Rectal smooth muscle tissue (tissue), 1 donor: Measurements from ENCODE around the gene AMD1.
"Not testable (repeated sequence)": the region's sequence is repeated elsewhere in the genome, so short reads cannot be mapped to it uniquely, and the experiment has no call there.

ENCODE experiments used
- H3K27ac ChIP-seq: one replicate; pipeline ENCODE4 v1.7.0; 2013; ENCODE audit warnings: low read depth, low read length, inconsistent platforms
- H3K27me3 ChIP-seq: one replicate; pipeline ENCODE4 v1.7.0; 2013; ENCODE audit warnings: low read length; ENCODE audit not compliant: control insufficient read depth, insufficient read depth
- H3K36me3 ChIP-seq: one replicate; pipeline ENCODE4 v1.7.0; 2013; ENCODE audit warnings: low read length; ENCODE audit not compliant: control insufficient read depth, insufficient read depth
- H3K4me1 ChIP-seq: one replicate; pipeline ENCODE4 v1.7.0; 2013; ENCODE audit warnings: low read length; ENCODE audit not compliant: control insufficient read depth, insufficient read depth
- H3K4me3 ChIP-seq: one replicate; pipeline ENCODE4 v1.7.0; 2013; ENCODE audit warnings: low read length
- H3K9ac ChIP-seq: one replicate; pipeline ENCODE4 v1.7.0; 2013; ENCODE audit warnings: low read length

The AMD1 gene

DNA sequence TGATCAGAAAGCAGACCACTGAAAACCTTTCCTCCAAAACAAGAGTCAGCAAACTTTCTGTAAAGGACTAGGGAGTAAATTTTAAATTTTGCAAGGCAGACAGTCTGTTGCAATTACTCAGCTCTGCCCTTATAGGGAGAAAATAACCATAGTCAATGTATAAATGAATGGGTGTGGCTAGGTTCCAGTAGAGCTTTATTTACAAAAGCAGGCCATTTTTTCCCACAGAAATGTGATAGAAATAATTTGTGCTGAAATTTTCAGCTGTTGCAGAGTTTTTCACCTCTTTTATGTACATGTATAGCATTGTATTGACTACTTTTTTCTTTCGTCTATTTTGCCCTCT lies 7.7 kb downstream of the AMD1 start:
- Histone ChIP-seq H3K27ac (no peak overlapping the region), H3K27me3 (no peaks in the 10 kb centered on the region), H3K36me3 (no peaks in the 10 kb centered on the region), H3K4me1 (peaks cover 21% of the 10 kb centered on the region), H3K4me3 (no peak overlapping the region), H3K9ac (no peak overlapping the region)

DNA sequence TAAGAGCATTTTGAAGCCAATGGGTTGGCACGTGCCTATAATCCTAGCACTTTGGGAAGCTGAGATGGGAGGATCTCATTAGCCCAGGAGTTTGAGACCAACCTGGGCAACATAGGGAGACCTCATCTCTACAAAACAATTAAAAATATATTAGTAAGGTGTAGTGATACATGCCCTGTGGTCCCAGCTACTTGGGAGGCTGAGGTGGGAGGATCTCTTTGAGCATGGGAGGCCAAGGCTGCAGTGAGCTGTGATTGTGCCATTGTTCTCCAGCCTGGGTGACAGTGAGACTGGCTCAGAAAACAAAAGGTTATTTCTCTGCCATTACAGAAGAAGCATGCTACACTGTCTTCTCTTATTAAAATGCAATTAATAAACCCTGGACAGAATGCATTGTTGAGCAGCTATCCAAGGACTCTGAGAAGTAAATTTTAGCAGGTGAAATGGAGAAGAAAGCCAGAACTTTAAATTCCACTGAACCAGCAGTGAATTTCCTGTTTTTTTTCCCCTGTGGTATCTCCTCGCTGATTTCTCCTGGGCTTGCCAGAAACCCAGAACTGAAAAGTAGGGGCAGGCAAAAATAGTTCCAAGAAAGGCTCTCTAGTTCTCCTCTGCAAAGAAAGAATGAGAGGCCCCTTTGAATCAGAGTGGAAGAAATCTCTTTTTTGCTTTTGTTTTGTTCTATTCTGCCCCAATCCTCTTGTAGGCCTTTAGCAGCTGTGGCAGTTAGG lies 8.4 kb downstream of the AMD1 start:
- Histone ChIP-seq H3K9ac (no peak overlapping the region), H3K27ac (no peak overlapping the region), H3K36me3 (no peaks in the 10 kb centered on the region), H3K4me3 (no peak overlapping the region), H3K27me3 (no peaks in the 10 kb centered on the region), H3K4me1 (peaks cover 16% of the 10 kb centered on the region)

DNA sequence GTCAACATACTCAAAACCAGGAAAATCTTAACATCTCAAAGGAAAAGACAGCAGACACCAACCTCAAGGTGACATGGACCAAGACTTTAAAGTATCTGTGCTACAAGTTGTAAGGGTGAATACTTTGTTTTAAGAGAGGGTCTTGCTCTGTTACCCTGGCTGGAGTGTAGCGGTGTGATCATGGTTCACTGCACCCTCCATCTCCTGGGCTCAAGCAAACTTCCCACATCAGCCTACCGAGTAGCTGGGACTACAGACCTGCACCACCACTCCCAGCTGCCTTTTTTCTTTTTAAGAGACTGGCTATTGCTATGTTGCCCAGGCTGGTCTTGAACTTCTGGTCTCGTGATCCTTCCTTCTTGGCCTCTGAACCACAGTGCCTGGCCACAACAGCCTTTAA lies 9.7 kb downstream of the AMD1 start:
- Histone ChIP-seq H3K27me3 (no peaks in the 10 kb centered on the region), H3K4me1 (peaks cover 10% of the 10 kb centered on the region), H3K4me3 (no peak overlapping the region), H3K36me3 (no peaks in the 10 kb centered on the region), H3K9ac (no peak overlapping the region), H3K27ac (no peak overlapping the region)

DNA sequence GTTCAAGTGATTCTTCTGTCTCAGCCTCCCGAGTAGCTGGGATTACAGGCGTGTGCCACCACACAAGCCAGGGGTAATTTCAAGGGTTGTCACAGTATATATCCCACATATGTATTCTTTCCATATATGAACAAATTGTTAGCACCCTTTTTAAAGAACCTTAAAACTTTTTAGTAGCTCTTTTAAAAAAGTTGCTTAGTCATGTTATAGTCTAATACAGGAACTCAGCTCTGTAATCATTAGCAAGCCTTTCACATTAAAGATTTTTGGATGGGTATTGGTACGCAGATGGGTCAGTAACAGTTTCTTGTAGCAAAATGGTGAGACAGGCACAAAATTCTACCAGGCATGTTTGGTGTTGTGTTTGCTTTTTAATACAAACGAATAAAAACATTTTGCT lies 10.9 kb downstream of the AMD1 start:
- H3K9ac ChIP-seq: no peak overlapping the region
- no peaks in the 10 kb centered on the region for H3K27me3 ChIP-seq
- no peaks in the 10 kb centered on the region for H3K36me3 ChIP-seq
- H3K4me3 ChIP-seq: no peak overlapping the region
- peaks cover 8% of the 10 kb centered on the region for H3K4me1 ChIP-seq
- H3K27ac ChIP-seq: no peak overlapping the region

DNA sequence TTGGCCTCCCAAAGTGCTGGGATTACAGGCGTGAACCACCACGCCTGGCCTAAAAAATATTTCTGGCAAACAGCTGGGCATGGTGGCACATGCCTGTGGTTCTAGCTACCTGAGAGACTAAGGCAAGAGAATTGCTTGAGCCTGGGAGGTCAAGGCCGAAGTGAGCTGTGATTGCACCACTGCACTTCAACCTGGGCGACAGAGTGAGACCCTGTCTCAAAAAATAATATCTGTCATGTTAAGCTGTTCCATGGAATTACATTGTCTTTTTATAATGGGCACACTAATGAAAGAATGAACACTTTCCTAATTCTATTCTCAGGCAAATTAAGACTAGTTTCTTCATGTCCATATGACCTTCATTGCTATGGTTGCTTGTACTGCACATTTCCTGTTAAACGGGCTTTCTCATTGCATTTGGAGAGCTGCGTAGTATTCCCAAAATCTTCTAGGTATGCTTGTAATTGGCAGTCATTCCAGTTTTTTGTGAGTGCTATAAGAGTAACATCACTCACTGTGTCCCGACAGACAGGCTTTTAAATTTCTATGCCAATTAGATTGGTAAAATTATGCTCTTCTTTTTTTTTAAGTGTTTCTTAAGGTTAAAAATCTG lies 12.1 kb downstream of the AMD1 start:
- Histone ChIP-seq H3K36me3 (peaks cover 3% of the 10 kb centered on the region), H3K27ac (no peak overlapping the region), H3K4me3 (no peak overlapping the region), H3K9ac (no peak overlapping the region), H3K27me3 (no peaks in the 10 kb centered on the region), H3K4me1 (peaks cover 6% of the 10 kb centered on the region)

DNA sequence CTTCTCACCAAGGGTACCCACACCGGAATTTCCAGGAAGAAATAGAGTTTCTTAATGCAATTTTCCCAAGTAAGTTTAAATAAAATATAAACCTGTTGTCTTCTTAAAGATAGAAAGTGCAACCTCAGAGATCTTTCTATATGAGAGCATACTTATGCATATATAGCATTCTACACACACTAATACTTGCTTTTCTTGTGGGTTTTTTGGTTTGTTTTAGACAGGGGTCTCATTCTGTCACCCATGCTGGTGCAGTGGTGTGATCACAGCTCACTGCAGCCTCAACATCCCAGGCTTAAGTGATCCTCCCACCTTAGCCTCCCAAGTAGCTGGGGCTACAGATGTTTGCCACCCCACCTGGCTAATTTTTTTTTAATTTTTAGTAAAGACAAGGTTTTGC lies 15.7 kb downstream of the AMD1 start:
- no peaks in the 10 kb centered on the region for H3K4me1 ChIP-seq
- no peak overlapping the region for H3K9ac ChIP-seq
- H3K27ac ChIP-seq: no peak overlapping the region
- peaks cover 13% of the 10 kb centered on the region for H3K36me3 ChIP-seq
- no peaks in the 10 kb centered on the region for H3K27me3 ChIP-seq
- no peak overlapping the region for H3K4me3 ChIP-seq

DNA sequence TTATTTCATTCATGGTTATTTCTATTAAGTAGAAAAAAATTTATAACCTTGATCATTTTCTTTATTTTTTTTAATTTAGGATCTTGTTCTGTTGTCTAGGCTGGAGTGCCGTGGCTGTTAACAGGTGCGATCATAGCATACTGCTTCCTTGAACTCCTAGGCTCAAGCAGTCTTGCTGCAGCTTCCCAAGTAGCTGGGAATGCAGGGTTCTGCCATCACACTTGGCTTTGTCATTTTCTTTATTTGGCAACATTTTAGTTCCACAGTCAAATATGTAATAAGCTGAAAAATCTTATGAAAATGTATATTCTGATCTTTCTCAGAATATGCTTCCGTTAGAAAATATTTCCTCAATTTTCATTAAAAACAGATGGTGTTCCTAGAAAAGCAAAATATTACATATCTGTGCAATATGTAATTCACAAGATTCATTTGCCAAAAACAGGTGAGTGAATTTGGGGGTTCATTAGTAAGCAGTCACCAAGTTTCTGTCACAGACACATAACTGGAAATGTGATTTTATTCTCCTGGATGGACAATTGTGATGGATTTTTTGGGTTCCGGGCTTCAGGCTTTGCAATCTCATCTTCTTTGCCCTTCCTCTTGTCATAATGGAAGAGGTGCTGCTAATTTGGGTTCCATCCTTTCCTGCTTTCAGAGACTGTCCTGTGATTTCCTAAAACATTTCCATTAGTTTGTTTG lies 21.5 kb downstream of the AMD1 start:
- H3K9ac ChIP-seq: no peak overlapping the region
- H3K36me3 ChIP-seq: peaks cover 13% of the 10 kb centered on the region
- H3K27me3 ChIP-seq: no peaks in the 10 kb centered on the region
- H3K27ac ChIP-seq: no peak overlapping the region
- no peak overlapping the region for H3K4me3 ChIP-seq
- H3K4me1 ChIP-seq: no peaks in the 10 kb centered on the region

DNA sequence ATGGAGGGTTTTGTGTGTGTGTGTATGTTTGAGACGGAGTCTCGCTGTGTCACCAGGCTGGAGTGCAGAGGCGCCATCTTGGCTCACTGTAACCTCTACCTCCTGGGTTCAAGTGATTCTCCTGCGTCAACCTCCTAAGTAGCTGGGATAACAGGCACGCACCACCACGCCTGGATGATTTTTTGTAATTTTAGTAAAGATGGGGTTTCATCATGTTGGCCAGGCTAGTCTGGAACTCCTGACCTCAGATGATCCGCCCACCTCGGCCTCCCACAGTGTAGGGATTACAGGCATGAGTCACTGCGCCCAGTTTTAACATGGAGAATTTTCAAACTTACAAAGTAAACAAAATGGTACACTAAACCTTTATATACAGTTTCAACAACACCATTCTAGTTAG lies 22.8 kb downstream of the AMD1 start:
- Histone ChIP-seq H3K27ac (no peak overlapping the region), H3K9ac (no peak overlapping the region), H3K27me3 (no peaks in the 10 kb centered on the region), H3K4me3 (no peak overlapping the region), H3K36me3 (peaks cover 8% of the 10 kb centered on the region), H3K4me1 (no peaks in the 10 kb centered on the region)

DNA sequence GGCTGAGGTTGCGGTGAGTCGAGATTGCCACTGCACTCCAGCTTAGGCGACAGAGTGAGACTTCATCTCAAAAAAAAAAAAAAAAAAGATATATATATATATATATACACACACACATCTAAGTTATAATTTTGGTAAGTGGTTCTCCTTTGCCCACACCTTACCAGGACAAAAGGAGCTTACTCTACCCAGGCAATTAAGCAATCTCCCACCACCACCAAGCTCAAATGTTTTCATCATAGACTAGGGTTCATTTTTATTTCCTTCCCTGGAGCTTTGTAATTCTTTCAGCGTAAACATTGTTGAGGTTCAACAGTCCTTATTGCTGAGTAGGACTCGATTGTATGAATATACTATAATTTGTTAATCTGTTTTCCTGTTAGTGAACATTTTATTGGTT lies 23.5 kb downstream of the AMD1 start:
- no peak overlapping the region for H3K27ac ChIP-seq
- no peaks in the 10 kb centered on the region for H3K27me3 ChIP-seq
- no peak overlapping the region for H3K9ac ChIP-seq
- H3K36me3 ChIP-seq: peaks cover 6% of the 10 kb centered on the region
- no peaks in the 10 kb centered on the region for H3K4me1 ChIP-seq
- H3K4me3 ChIP-seq: no peak overlapping the region

DNA sequence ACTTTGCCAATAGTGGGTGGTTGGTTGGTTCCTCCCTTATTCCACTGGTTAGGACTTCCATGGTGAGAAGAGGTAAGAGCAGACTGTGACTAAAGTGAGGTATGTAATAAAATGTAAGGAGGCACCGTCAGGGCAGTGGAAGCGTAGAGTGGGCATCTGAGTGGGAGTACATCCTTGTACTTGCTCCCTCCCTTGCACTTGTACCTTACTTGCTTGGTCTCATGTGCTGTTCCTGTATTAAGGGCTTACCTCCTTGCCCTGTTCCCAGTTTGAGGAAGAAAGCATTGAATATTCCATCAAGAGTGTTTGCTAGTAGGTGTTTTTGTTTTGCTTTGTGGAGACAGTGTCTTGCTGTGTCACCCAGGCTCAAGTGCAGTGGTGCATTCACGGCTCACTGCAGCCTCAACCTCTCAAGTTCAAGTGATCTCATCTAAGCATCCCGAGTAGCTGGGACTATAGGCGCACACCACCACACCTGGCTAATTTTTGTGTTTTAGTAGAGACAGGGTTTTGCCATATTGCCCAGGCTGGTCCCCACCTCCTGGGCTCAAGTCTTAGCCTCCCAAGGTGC lies 25.5 kb downstream of the AMD1 start:
- no peak overlapping the region for H3K9ac ChIP-seq
- no peaks in the 10 kb centered on the region for H3K4me1 ChIP-seq
- no peaks in the 10 kb centered on the region for H3K27me3 ChIP-seq
- no peaks in the 10 kb centered on the region for H3K36me3 ChIP-seq
- no peak overlapping the region for H3K4me3 ChIP-seq
- H3K27ac ChIP-seq: no peak overlapping the region

DNA sequence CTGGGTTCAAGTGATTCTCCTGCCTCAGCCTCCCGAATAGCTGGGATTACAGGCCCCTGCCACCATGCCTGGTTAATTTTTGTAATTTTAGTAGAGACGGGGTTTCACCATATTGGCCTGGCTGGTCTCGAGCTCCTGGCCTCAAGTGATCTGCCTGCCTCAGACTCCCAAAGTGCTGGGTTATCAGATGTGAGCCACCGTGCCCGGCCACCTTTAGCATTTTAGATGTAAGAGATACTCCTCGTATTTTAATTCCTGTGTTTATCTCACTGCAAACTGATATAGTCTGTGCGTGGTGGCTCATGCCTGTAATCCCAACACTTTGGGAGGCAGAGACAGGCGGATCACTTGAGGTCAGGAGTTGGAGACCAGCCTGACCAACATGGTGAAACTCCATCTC lies 27.0 kb downstream of the AMD1 start:
- H3K27ac ChIP-seq, H3K27me3 ChIP-seq, H3K4me1 ChIP-seq, H3K9ac ChIP-seq, H3K4me3 ChIP-seq, H3K36me3 ChIP-seq: not testable (repeated sequence)

DNA sequence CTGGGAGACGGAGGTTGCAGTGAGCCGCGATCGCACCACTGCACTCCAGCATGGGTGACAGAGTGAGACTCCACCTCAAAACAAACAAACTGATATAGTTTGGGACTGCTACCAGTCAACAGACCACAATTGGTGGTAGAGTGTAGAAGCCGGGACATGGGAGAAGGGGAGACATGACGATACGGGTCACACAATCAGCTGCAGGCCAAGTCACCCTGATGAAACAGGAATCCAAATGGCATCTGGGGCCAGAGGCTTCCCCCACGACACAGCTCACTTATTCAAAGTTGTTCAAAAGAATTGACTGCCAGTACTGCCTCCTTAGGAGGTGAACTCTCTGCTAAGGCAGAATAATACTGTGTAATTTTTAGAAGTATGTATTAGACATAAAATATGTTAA lies 27.5 kb downstream of the AMD1 start:
- Histone ChIP-seq H3K4me1 (no peaks in the 10 kb centered on the region), H3K27me3 (no peaks in the 10 kb centered on the region), H3K36me3 (no peaks in the 10 kb centered on the region), H3K4me3 (no peak overlapping the region), H3K9ac (no peak overlapping the region), H3K27ac (no peak overlapping the region)
